ENCODE results near the gene SRM. TPM values are rescaled to one million over a fixed set of nuclear protein-coding genes. Genes with fewer than 3 reads are reported as not detected.
"Not testable (repeated sequence)": the region's sequence is repeated elsewhere in the genome, so short reads cannot be mapped to it uniquely, and the experiment has no call there.

The SRM gene
- total RNA-seq, 2 experiments from 2014 or later: 240 TPM

DNA sequence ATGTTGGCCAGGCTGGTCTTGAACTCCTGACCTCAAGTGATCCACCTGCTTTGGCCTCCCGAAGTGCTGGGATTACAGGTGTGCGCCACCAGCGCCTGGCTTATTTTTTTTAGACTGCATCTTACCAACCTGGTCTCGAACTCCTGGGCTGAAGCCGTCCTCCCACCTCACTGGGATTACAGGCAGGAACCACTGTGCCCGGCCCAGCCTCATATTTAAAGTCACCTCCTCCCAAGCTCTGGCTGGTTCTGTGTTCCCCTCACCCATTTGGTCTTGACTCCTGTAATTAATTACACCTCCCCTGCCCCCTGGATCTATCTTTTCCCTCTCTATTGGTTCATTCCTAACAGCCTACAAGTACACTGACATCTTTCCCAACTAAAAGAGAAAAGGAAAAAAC lies 41.5 kb upstream of the SRM start:
- POLR2A ChIA-PET: interaction anchor here (0.8 kb wide), 1 partner anchor 26 kb away, joined by 4 read pairs; no protein-coding TSS in a partner anchor

DNA sequence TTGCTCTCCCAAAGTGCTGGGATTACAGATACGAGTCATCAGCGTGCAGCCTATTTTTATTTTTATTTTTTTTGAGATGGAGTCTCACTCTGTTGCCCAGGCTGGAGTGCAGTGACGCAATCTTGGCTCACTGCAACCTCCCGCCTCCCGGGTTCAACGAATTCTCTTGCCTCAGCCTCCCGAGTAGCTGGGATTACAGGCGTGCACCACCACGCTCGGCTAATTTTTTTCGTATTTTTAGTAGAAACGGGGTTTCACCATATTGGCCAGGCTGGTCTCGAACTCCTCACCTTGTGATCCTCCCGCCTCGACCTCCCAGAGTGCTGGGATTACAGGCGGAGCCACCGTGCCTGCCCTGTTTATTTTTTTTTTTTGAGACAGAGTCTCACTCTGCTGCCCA lies 41.0 kb upstream of the SRM start:
- ATAC-seq; H3K4me1 Mint-ChIP-seq (ENCODE audit: low read depth); CTCF ChIA-PET; H3K9me3 Mint-ChIP-seq; H3K4me3 Mint-ChIP-seq; intact Hi-C loops (cut with micrococcal nuclease); H3K27me3 Mint-ChIP-seq; DNase-seq: not testable (repeated sequence)
- H3K36me3 Mint-ChIP-seq (ENCODE audit: low read depth): peaks cover 14% of the 10 kb centered on the region
- H3K27ac Mint-ChIP-seq: peak overlapping the region; percentile 34
- POLR2A ChIA-PET: interaction anchor here (0.8 to 1.9 kb wide), 3 partner anchors 26 to 88 kb away, joined by 4 to 12 read pairs (median 5); partner anchors contain the start of genes SRM and TARDBP

More for the DNA sequence above, 41.5 kb upstream of the SRM start:
- H3K9me3 Mint-ChIP-seq: no peaks in the 10 kb centered on the region
- DNase-seq (no peak), ATAC-seq (no peak)
- H3K4me1 Mint-ChIP-seq (ENCODE audit: low read depth): peaks cover 9% of the 10 kb centered on the region
- H3K36me3 Mint-ChIP-seq (ENCODE audit: low read depth): peaks cover 15% of the 10 kb centered on the region
- intact Hi-C loops (cut with micrococcal nuclease): no loop called here
- no peaks in the 10 kb centered on the region for H3K27me3 Mint-ChIP-seq
- no peak for TF ChIP-seq CTCF (IDR thresholded peaks at IDR 0.05)
- H3K4me3 Mint-ChIP-seq: no peak overlapping the region
- CTCF ChIA-PET: interaction anchor here (1.4 kb wide), 1 partner anchor 63 kb away, joined by 8 read pairs; no protein-coding TSS in a partner anchor
- H3K27ac Mint-ChIP-seq: no peak overlapping the region

DNA sequence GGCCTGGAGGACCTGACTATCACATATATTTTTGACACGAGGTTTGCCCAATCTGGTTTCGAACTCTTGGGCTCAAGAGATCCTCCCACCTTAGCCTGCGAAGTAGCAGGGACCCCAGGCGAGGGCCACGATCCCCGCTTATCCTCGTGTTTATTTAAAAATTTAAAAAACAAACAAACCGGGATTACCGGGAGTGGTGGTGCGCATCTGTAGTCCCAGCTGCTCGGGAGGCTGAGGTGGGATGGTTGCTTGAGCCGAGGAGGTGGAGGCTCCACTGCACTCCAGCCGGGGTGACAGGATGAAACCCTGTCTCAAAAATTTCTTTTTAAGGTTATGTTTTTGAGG lies 40.3 kb upstream of the SRM start:
- Mint-ChIP-seq H3K36me3 (ENCODE audit: low read depth) (peaks cover 14% of the 10 kb centered on the region), H3K4me3 (peak overlapping the region; percentile 91), H3K4me1 (ENCODE audit: low read depth) (peaks cover 11% of the 10 kb centered on the region), H3K27ac (peak overlapping the region; percentile 95), H3K9me3 (no peaks in the 10 kb centered on the region), H3K27me3 (no peaks in the 10 kb centered on the region)
- ATAC-seq (no peak), DNase-seq (peak; percentile 6)
- TF ChIP-seq CTCF (IDR thresholded peaks at IDR 0.05): no peak
- ChIA-PET CTCF (interaction anchor here (1.0 to 6.8 kb wide), 6 partner anchors 8 to 550 kb away, joined by 3 to 74 read pairs (median 6); no protein-coding TSS in a partner anchor), POLR2A (interaction anchor here (0.6 to 2.1 kb wide), 12 partner anchors 9 to 808 kb away, joined by 3 to 12 read pairs (median 5); partner anchors contain the start of genes SRM and TARDBP)
- intact Hi-C loops (cut with micrococcal nuclease): no loop called here

- no peaks in the 10 kb centered on the region for H3K27me3 Mint-ChIP-seq
- ChIA-PET CTCF (interaction anchor here (1.0 to 6.8 kb wide), 8 partner anchors 8 to 551 kb away, joined by 3 to 74 read pairs (median 6); no protein-coding TSS in a partner anchor), POLR2A (interaction anchor here (0.6 to 2.5 kb wide), 19 partner anchors 8 to 808 kb away, joined by 3 to 13 read pairs (median 4); partner anchors contain the start of genes SRM and TARDBP)
- peaks cover 14% of the 10 kb centered on the region for H3K36me3 Mint-ChIP-seq (ENCODE audit: low read depth)
- DNase-seq (peak; percentile 95), ATAC-seq (peak; percentile 97)
- intact Hi-C loops (cut with micrococcal nuclease): no loop called here
- peaks cover 11% of the 10 kb centered on the region for H3K4me1 Mint-ChIP-seq (ENCODE audit: low read depth)
- H3K4me3 Mint-ChIP-seq: peak within 1 kb of the TSS; percentile 91
- peak within 1 kb of the TSS; percentile 95 for H3K27ac Mint-ChIP-seq
- TF ChIP-seq CTCF (IDR thresholded peaks at IDR 0.05): no peak
- H3K9me3 Mint-ChIP-seq: no peaks in the 10 kb centered on the region
Observed at GRCh38 chr1:11099310-11100148, 39.7 kb upstream of the SRM start, which contains the start of gene EXOSC10. EXOSC10 (minus strand) TSS chr1:11099869; CDS start chr1:11099831, 38 bp downstream.

DNA sequence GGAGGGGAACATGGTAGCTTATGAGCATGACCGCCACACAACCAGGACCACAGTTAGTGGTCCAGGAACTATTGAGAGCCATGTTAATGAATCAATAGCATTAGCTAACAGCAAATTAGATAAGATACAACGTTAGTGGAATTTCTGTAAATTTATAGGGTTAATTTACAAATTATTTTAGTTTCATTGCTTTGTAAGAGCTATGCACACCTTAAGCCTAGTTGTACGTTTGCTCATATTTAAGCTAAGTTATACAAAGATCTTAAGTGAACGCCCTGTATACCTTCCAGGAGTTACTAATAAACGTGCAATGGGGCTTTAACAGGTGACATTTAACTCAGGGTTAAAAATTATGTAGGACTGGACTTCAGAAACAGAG lies 39.1 kb upstream of the SRM start:
- Mint-ChIP-seq H3K36me3 (ENCODE audit: low read depth) (peaks cover 14% of the 10 kb centered on the region), H3K9me3 (no peaks in the 10 kb centered on the region), H3K4me3 (peak overlapping the region; percentile 91), H3K27me3 (no peaks in the 10 kb centered on the region), H3K4me1 (ENCODE audit: low read depth) (peaks cover 11% of the 10 kb centered on the region), H3K27ac (peak overlapping the region; percentile 95)
- intact Hi-C loops (cut with micrococcal nuclease): no loop called here
- POLR2A ChIA-PET: interaction anchor here (0.7 to 2.5 kb wide), 13 partner anchors 8 to 809 kb away, joined by 3 to 13 read pairs (median 5); partner anchors contain the start of gene TARDBP
- CTCF ChIA-PET: interaction anchor here (1.1 to 6.8 kb wide), 7 partner anchors 9 to 551 kb away, joined by 3 to 74 read pairs (median 6); no protein-coding TSS in a partner anchor
- DNase-seq (no peak), ATAC-seq (no peak)
- TF ChIP-seq CTCF (IDR thresholded peaks at IDR 0.05): no peak

GRCh38 chr1:11083784-11084183 lies 24.0 kb upstream of the SRM start:
- CTCF ChIA-PET; H3K4me1 Mint-ChIP-seq (ENCODE audit: low read depth); DNase-seq; H3K27ac Mint-ChIP-seq; H3K9me3 Mint-ChIP-seq; H3K27me3 Mint-ChIP-seq; ATAC-seq; POLR2A ChIA-PET; H3K4me3 Mint-ChIP-seq; intact Hi-C loops (cut with micrococcal nuclease): not testable (repeated sequence)
- peaks cover 46% of the 10 kb centered on the region for H3K36me3 Mint-ChIP-seq (ENCODE audit: low read depth)

Measured in activated CD8-positive, alpha-beta T cell treated with anti-CD3 and anti-CD28 coated beads for 36 hours (primary cell).